B cell (primary cell): Measurements from ENCODE around the gene HOXB7. TPM values are rescaled to one million over a fixed set of nuclear protein-coding genes. Genes with fewer than 3 reads are reported as not detected.

Source experiments
- ATAC-seq: fragments of 200-7000 bp; cut with Tn5 transposase; one replicate; pipeline ENCODE4 v1.10.0; 2021; ENCODE audit warnings: low read depth, mild to moderate bottlenecking, moderate number of reproducible peaks, moderate library complexity
- CTCF ChIA-PET: fragments of 350-600 bp; sonication (Branson Sonifier 250); formaldehyde crosslinking; loops from one replicate; lab custom pipeline; 2021; ENCODE audit warnings: antibody characterized with exemption, inconsistent platforms; lab: Charles Lee
- POLR2A ChIA-PET: fragments of 350-600 bp; sonication (Branson Sonifier 250); formaldehyde crosslinking; loops from one replicate; lab custom pipeline; 2021; ENCODE audit warnings: antibody characterized with exemption; lab: Charles Lee
- DNase-seq: peaks from one replicate; pipeline ENCODE4 v3.0.0; 2013
- H2AFZ ChIP-seq: 2 replicates; pipeline ENCODE4 v1.6.1; 2012; ENCODE audit warnings: mild to moderate bottlenecking, low read depth, low read length; ENCODE audit not compliant: insufficient read depth, poor library complexity, severe bottlenecking
- H3K27ac ChIP-seq, 2 donors: 1 replicate in 1 of 2; 2 replicates in 1 of 2; pipeline ENCODE4 v1.5.1; 2012 to 2013; ENCODE audit warnings: low read length in 2 of 2, mild to moderate bottlenecking in 2 of 2, moderate library complexity in 1 of 2
- H3K27me3 ChIP-seq, 4 experiments: fragments of 200-600 bp in 1 of 4; sonication (generic) in 1 of 4; replicated peaks in 1 of 4; 1 replicate in 2 of 4; 2 replicates in 2 of 4; pipeline versions ENCODE4 v1.6.1 to v1.7.0; 2013 to 2016; ENCODE audit warnings: low read length in 3 of 4, mild to moderate bottlenecking in 2 of 4, mixed read lengths in 1 of 4, moderate library complexity in 1 of 4; ENCODE audit not compliant: insufficient read depth in 4 of 4, control insufficient read depth in 3 of 4; ENCODE audit errors: control extremely low read depth in 1 of 4
- H3K36me3 ChIP-seq, 2 experiments: replicated peaks in 1 of 2; 1 replicate in 1 of 2; 2 replicates in 1 of 2; pipeline versions ENCODE4 v1.6.1 to v1.7.1; 2013; ENCODE audit warnings: low read length in 1 of 2; ENCODE audit not compliant: insufficient read depth in 2 of 2, control insufficient read depth in 1 of 2; ENCODE audit errors: control extremely low read depth in 1 of 2, extremely low read depth in 1 of 2
- H3K4me1 ChIP-seq, 2 donors: fragments of 200-600 bp in 1 of 2; sonication (generic) in 1 of 2; 1 replicate in 1 of 2; 2 replicates in 1 of 2; pipeline versions ENCODE4 v1.5.1 to v1.6.1; 2013 to 2017; ENCODE audit warnings: low read length in 2 of 2; ENCODE audit not compliant: control insufficient read depth in 2 of 2, insufficient read depth in 2 of 2
- H3K4me2 ChIP-seq: replicated peaks from 2 replicates; pipeline ENCODE3; 2012; ENCODE audit warnings: mild to moderate bottlenecking, low read depth, low read length; ENCODE audit not compliant: poor library complexity, severe bottlenecking
- H3K4me3 ChIP-seq, 5 experiments: fragments of 200-600 bp in 1 of 5; sonication (generic) in 1 of 5; 1 replicate in 3 of 5; 2 replicates in 2 of 5; pipeline versions ENCODE4 v1.5.1 to v1.7.0; 2011 to 2016; ENCODE audit warnings: low read length in 4 of 5, mild to moderate bottlenecking in 4 of 5, low read depth in 2 of 5, control low read depth in 1 of 5, moderate library complexity in 1 of 5; ENCODE audit not compliant: insufficient read depth in 1 of 5; ENCODE audit errors: control extremely low read depth in 1 of 5, extremely low read depth in 1 of 5
- H3K79me2 ChIP-seq: fragments of 200-600 bp; sonication (generic); one replicate; pipeline ENCODE4 v1.6.0; 2016; ENCODE audit warnings: low read length; ENCODE audit not compliant: control insufficient read depth, insufficient read depth
- H3K9ac ChIP-seq: fragments of 200-600 bp; sonication (generic); 2 replicates; pipeline ENCODE4 v1.6.1; 2017; ENCODE audit warnings: mild to moderate bottlenecking, low read length, moderate library complexity
- H3K9me3 ChIP-seq, 3 donors: one replicate each; pipeline versions ENCODE4 v1.6.1 to v1.7.1; 2013; ENCODE audit warnings: low read length in 2 of 3; ENCODE audit not compliant: control insufficient read depth in 2 of 3, insufficient read depth in 1 of 3; ENCODE audit errors: control extremely low read depth in 1 of 3
- H4K20me1 ChIP-seq: 2 replicates; pipeline ENCODE4 v1.6.0; 2012; ENCODE audit warnings: mild to moderate bottlenecking, low read length; ENCODE audit not compliant: insufficient read depth, control insufficient read depth, poor library complexity, severe bottlenecking
- H3K27ac Mint-ChIP-seq: one replicate; pipeline ENCODE4 v1.8.0; 2021; ENCODE audit warnings: mixed read lengths
- H3K27me3 Mint-ChIP-seq: one replicate; pipeline ENCODE4 v1.8.0; 2021; ENCODE audit warnings: mixed read lengths
- H3K4me1 Mint-ChIP-seq: one replicate; pipeline ENCODE4 v1.8.0; 2021; ENCODE audit warnings: mixed read lengths
- H3K4me3 Mint-ChIP-seq: one replicate; pipeline ENCODE4 v1.8.0; 2021; ENCODE audit warnings: mixed read lengths
- H3K9me3 Mint-ChIP-seq: one replicate; pipeline ENCODE4 v1.8.0; 2022; ENCODE audit warnings: mixed read lengths; ENCODE audit not compliant: insufficient read depth
- CTCF ChIP-seq: fragments of 200-600 bp; IDR thresholded peaks from one replicate; pipeline ENCODE4 v1.8.0; 2022; ENCODE audit warnings: antibody characterized with exemption, mild to moderate bottlenecking
- EZH2 ChIP-seq: IDR thresholded peaks from 2 replicates; pipeline ENCODE4 v1.6.1; 2012; ENCODE audit warnings: borderline replicate concordance, low read depth, mild to moderate bottlenecking, moderate library complexity, low read length; ENCODE audit not compliant: insufficient read depth, poor library complexity, severe bottlenecking
- WGBS: methylation state at CpG from one replicate; pipeline ENCODE4 v1.1.5; 2013; ENCODE audit warnings: missing lambda C conversion rate; ENCODE audit not compliant: insufficient coverage; 5-methylcytosine and 5-hydroxymethylcytosine counted together
- intact Hi-C: fragments of 100-400 bp; cut with micrococcal nuclease; formaldehyde crosslinking; loops from one replicate; pipeline ENCODE4 v1.10.0; 2022
- polyA plus RNA-seq: library from polyadenylated mRNA; depleted of rRNA; stranded (reverse); fragments of >200 nt; gene quantifications from 2 replicates; pipeline ENCODE4 v1.2.3, GENCODE V29; 2012
- total RNA-seq, 2 donors: library from RNA; stranded (reverse); fragments of 120-200 nt in 1 of 2; gene quantifications; 1 replicate in 1 of 2; 2 replicates in 1 of 2; pipeline versions ENCODE4 v1.2.3 to v1.2.4, GENCODE V29; 2013 to 2022

The HOXB7 gene
- total and polyA plus RNA-seq, 2 donors (not counting 1 experiment from before 2014, with no cell fraction given) = 0.25 to 1.3 TPM

- Histone ChIP-seq H3K4me3 (no peak overlapping the region), H3K27ac (no peak overlapping the region), H3K79me2 (no peaks in the 10 kb centered on the region), H3K36me3 (no peaks in the 10 kb centered on the region), H3K9me3 (no peaks in the 10 kb centered on the region), H3K4me2 (no peak overlapping the region), H3K9ac (no peak overlapping the region), H3K27me3 (peaks cover 0 to 41% (median 12%) of the 10 kb centered on the region in 4 experiments), H4K20me1 (no peaks in the 10 kb centered on the region), H2AFZ (no peak overlapping the region), H3K4me1 (peaks cover 0 to 4% of the 10 kb centered on the region in 2 donors)
- Mint-ChIP-seq H3K27me3 (peaks cover 36% of the 10 kb centered on the region), H3K4me1 (peaks cover 8% of the 10 kb centered on the region), H3K4me3 (no peak overlapping the region), H3K27ac (no peak overlapping the region), H3K9me3 (no peaks in the 10 kb centered on the region)
- no peak for TF ChIP-seq CTCF
- TF ChIP-seq EZH2 = no peak
- POLR2A ChIA-PET = no interaction called here
- CTCF ChIA-PET = no interaction called here
- WGBS = 89% methylated on average over 9 of the region's 14 CpGs
- no peak for DNase-seq
- no peak for ATAC-seq
- intact Hi-C loops = no loop called here
Measured at GRCh38 chr17:48559840-48560817, 50.7 kb downstream of the HOXB7 start.
